ENCODE results near the gene CXCL3. TPM values are rescaled to one million over a fixed set of nuclear protein-coding genes. Genes with fewer than 3 reads are reported as not detected.
A peak's percentile ranks its signal among the peaks of the same experiment; 100 is the strongest.

The CXCL3 gene
- total and polyA plus RNA-seq, 9 of the 15 experiments (the other 6 are each of a cell fraction or from before 2014, with no cell fraction given), result 2.3 to 8.9 (median 6.1) TPM

DNA sequence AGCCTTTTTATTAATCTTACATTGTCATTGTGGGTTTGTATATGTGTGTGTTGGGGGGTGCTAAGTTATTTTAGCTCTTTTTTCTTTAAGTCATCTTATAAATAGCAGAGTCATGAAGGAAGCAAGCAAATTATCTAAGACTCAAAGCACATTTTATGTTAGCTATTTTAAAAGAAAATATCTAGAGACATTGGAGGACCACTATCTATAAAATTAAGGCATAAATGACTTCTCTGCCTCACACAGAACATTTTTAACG lies 46.8 kb downstream of the CXCL3 start (continued):
- TF ChIP-seq, protein P1, sequence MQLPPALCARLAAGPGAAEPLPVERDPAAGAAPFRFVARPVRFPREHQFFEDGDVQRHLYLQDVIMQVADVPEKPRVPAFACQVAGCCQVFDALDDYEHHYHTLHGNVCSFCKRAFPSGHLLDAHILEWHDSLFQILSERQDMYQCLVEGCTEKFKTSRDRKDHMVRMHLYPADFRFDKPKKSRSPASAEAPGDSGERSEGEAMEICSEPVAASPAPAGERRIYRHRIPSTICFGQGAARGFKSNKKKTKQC (CRISPR knock-in tag; IDR thresholded peaks at IDR 0.05), result no peak
- TF ChIP-seq, protein P2, sequence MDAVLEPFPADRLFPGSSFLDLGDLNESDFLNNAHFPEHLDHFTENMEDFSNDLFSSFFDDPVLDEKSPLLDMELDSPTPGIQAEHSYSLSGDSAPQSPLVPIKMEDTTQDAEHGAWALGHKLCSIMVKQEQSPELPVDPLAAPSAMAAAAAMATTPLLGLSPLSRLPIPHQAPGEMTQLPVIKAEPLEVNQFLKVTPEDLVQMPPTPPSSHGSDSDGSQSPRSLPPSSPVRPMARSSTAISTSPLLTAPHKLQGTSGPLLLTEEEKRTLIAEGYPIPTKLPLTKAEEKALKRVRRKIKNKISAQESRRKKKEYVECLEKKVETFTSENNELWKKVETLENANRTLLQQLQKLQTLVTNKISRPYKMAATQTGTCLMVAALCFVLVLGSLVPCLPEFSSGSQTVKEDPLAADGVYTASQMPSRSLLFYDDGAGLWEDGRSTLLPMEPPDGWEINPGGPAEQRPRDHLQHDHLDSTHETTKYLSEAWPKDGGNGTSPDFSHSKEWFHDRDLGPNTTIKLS (IDR thresholded peaks at IDR 0.05; ENCODE audit: borderline replicate concordance, low read depth), result no peak
- TF ChIP-seq XRCC4 (IDR thresholded peaks at IDR 0.05; ENCODE audit: extremely low read depth, insufficient read depth, insufficient read length), result no peak
- TF ChIP-seq RBFOX2 (IDR thresholded peaks at IDR 0.05; ENCODE audit: low read depth, low read length), result no peak
- TF ChIP-seq ZFP30 (CRISPR knock-in tag; IDR thresholded peaks at IDR 0.05; ENCODE audit: borderline replicate concordance), result no peak
- no peak for TF ChIP-seq ZNF583 (CRISPR knock-in tag; IDR thresholded peaks at IDR 0.05)
- TF ChIP-seq, protein P3, sequence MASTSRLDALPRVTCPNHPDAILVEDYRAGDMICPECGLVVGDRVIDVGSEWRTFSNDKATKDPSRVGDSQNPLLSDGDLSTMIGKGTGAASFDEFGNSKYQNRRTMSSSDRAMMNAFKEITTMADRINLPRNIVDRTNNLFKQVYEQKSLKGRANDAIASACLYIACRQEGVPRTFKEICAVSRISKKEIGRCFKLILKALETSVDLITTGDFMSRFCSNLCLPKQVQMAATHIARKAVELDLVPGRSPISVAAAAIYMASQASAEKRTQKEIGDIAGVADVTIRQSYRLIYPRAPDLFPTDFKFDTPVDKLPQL (IDR thresholded peaks at IDR 0.05; ENCODE audit: extremely low read depth, insufficient read length), result no peak
- TF ChIP-seq ZNF175 (CRISPR knock-in tag; IDR thresholded peaks at IDR 0.05; ENCODE audit: low read depth), result 0 out of 2 replicates have a peak, but pooled peaks have one; percentile 45
- no peak for TF ChIP-seq HNRNPUL1 (IDR thresholded peaks at IDR 0.05; ENCODE audit: low read length)
- no peak for TF ChIP-seq MEF2D (tag; conservative IDR thresholded peaks at IDR 0.05; ENCODE audit: low read depth)

All from K562 (cell line).